ENCODE measurements around the gene UNC45B. TPM values are rescaled to one million over a fixed set of nuclear protein-coding genes. Genes with fewer than 3 reads are reported as not detected.

UNC45B gene
- total RNA-seq, 1 donor from 2014 or later: not detected

GRCh38 chr17:35155246-35155645 is 7.6 kb downstream of the UNC45B start:
- no peak for DNase-seq (ENCODE audit: extremely low spot score in 2 of 2)
- TF ChIP-seq CTCF (IDR thresholded peaks at IDR 0.05) (no peak), POLR2AphosphoS5 (IDR thresholded peaks at IDR 0.05; ENCODE audit: insufficient read depth in 1 of 2, low read depth in 1 of 2) (no peak), POLR2A (IDR thresholded peaks at IDR 0.05) (no peak)
- H3K27me3 ChIP-seq: no peaks in the 10 kb centered on the region
- no peak overlapping the region for H3K27ac ChIP-seq
- no peak overlapping the region for H3K4me3 ChIP-seq
- H3K4me1 ChIP-seq: no peaks in the 10 kb centered on the region
- intact Hi-C loops (cut with DNase I): no loop called here
- H3K36me3 ChIP-seq: no peaks in the 10 kb centered on the region
- H3K9me3 ChIP-seq: no peaks in the 10 kb centered on the region

GRCh38 chr17:35159940-35160339 is 12.3 kb downstream of the UNC45B start:
- no peak overlapping the region for H3K4me3 ChIP-seq
- DNase-seq (ENCODE audit: extremely low spot score in 2 of 2): no peak
- intact Hi-C loops (cut with DNase I): no loop called here

GRCh38 chr17:35160354-35161201 is 13.0 kb downstream of the UNC45B start:
- Histone ChIP-seq H3K9me3 (no peaks in the 10 kb centered on the region), H3K36me3 (no peaks in the 10 kb centered on the region), H3K27ac (no peak overlapping the region), H3K4me3 (no peak overlapping the region), H3K27me3 (no peaks in the 10 kb centered on the region), H3K4me1 (no peaks in the 10 kb centered on the region)
- intact Hi-C loops (cut with DNase I): no loop called here
- no peak for DNase-seq (ENCODE audit: extremely low spot score in 2 of 2)
- TF ChIP-seq CTCF (IDR thresholded peaks at IDR 0.05): no peak
- TF ChIP-seq POLR2A (IDR thresholded peaks at IDR 0.05): no peak
- no peak for TF ChIP-seq POLR2AphosphoS5 (IDR thresholded peaks at IDR 0.05; ENCODE audit: insufficient read depth in 1 of 2, low read depth in 1 of 2)

More at GRCh38 chr17:35159940-35160339, 12.3 kb downstream of the UNC45B start:
- H3K27me3 ChIP-seq: no peaks in the 10 kb centered on the region
- no peaks in the 10 kb centered on the region for H3K4me1 ChIP-seq
- H3K27ac ChIP-seq: no peak overlapping the region
- no peaks in the 10 kb centered on the region for H3K9me3 ChIP-seq
- TF ChIP-seq CTCF (IDR thresholded peaks at IDR 0.05) (no peak), POLR2A (IDR thresholded peaks at IDR 0.05) (no peak), POLR2AphosphoS5 (IDR thresholded peaks at IDR 0.05; ENCODE audit: insufficient read depth in 1 of 2, low read depth in 1 of 2) (no peak)
- no peaks in the 10 kb centered on the region for H3K36me3 ChIP-seq

GRCh38 chr17:35161281-35161761 is 13.7 kb downstream of the UNC45B start:
- no peak overlapping the region for H3K27ac ChIP-seq
- DNase-seq (ENCODE audit: extremely low spot score in 2 of 2): no peak
- no peaks in the 10 kb centered on the region for H3K36me3 ChIP-seq
- intact Hi-C loops (cut with DNase I): no loop called here
- H3K9me3 ChIP-seq: no peaks in the 10 kb centered on the region
- H3K4me3 ChIP-seq: no peak overlapping the region
- no peak for TF ChIP-seq POLR2A (IDR thresholded peaks at IDR 0.05)
- no peak for TF ChIP-seq CTCF (IDR thresholded peaks at IDR 0.05)
- TF ChIP-seq POLR2AphosphoS5 (IDR thresholded peaks at IDR 0.05; ENCODE audit: insufficient read depth in 1 of 2, low read depth in 1 of 2): no peak
- no peaks in the 10 kb centered on the region for H3K27me3 ChIP-seq
- H3K4me1 ChIP-seq: no peaks in the 10 kb centered on the region

- Histone ChIP-seq H3K27me3 (no peaks in the 10 kb centered on the region), H3K27ac (no peak overlapping the region), H3K4me1 (no peaks in the 10 kb centered on the region), H3K4me3 (no peak overlapping the region), H3K36me3 (no peaks in the 10 kb centered on the region), H3K9me3 (no peaks in the 10 kb centered on the region)
- no peak for TF ChIP-seq CTCF (IDR thresholded peaks at IDR 0.05)
- TF ChIP-seq POLR2A (IDR thresholded peaks at IDR 0.05): no peak
- no peak for TF ChIP-seq POLR2AphosphoS5 (IDR thresholded peaks at IDR 0.05; ENCODE audit: insufficient read depth in 1 of 2, low read depth in 1 of 2)
- DNase-seq (ENCODE audit: extremely low spot score in 2 of 2): no peak
- intact Hi-C loops (cut with DNase I): no loop called here
These were observed 15.1 kb downstream of the UNC45B start for GRCh38 chr17:35162755-35163154.
